ENCODE measurements around the gene CDH4.

The CDH4 gene

GRCh38 chr20:61830241-61830930 lies 578.3 kb downstream of the CDH4 start:
- H3K4me3 ChIP-seq (ENCODE audit: low read depth, low read length): no peak overlapping the region
- DNase-seq (ENCODE audit: low read depth): no peak
- TF ChIP-seq CTCF (IDR thresholded peaks at IDR 0.05; ENCODE audit: control insufficient read depth, extremely low read depth, insufficient read depth): no peak

GRCh38 chr20:61830991-61831390 lies 578.9 kb downstream of the CDH4 start:
- no peak overlapping the region for H3K4me3 ChIP-seq (ENCODE audit: low read depth, low read length)
- no peak for TF ChIP-seq CTCF (IDR thresholded peaks at IDR 0.05; ENCODE audit: control insufficient read depth, extremely low read depth, insufficient read depth)
- no peak for DNase-seq (ENCODE audit: low read depth)

GRCh38 chr20:61832181-61832580 lies 580.1 kb downstream of the CDH4 start:
- no peak for TF ChIP-seq CTCF (IDR thresholded peaks at IDR 0.05; ENCODE audit: control insufficient read depth, extremely low read depth, insufficient read depth)
- no peak overlapping the region for H3K4me3 ChIP-seq (ENCODE audit: low read depth, low read length)
- DNase-seq (ENCODE audit: low read depth): no peak

- H3K4me3 ChIP-seq (ENCODE audit: low read depth, low read length): no peak overlapping the region
- no peak for TF ChIP-seq CTCF (IDR thresholded peaks at IDR 0.05; ENCODE audit: control insufficient read depth, extremely low read depth, insufficient read depth)
- DNase-seq (ENCODE audit: low read depth): no peak
These were observed 581.9 kb downstream of the CDH4 start for GRCh38 chr20:61833807-61834610.

- DNase-seq (ENCODE audit: low read depth): no peak
- H3K4me3 ChIP-seq (ENCODE audit: low read depth, low read length): no peak overlapping the region
- no peak for TF ChIP-seq CTCF (IDR thresholded peaks at IDR 0.05; ENCODE audit: control insufficient read depth, extremely low read depth, insufficient read depth)
These were observed 583.2 kb downstream of the CDH4 start for GRCh38 chr20:61835301-61835700.

- no peak for TF ChIP-seq CTCF (IDR thresholded peaks at IDR 0.05; ENCODE audit: control insufficient read depth, extremely low read depth, insufficient read depth)
- H3K4me3 ChIP-seq (ENCODE audit: low read depth, low read length): no peak overlapping the region
- no peak for DNase-seq (ENCODE audit: low read depth)
These were observed 583.8 kb downstream of the CDH4 start for GRCh38 chr20:61835791-61836350.

Measured in LNCaP clone FGC (cell line).